Trophoblast cell (in vitro differentiated cells and primary cell): ENCODE data around the gene BEX5. TPM values are rescaled to one million over a fixed set of nuclear protein-coding genes. Genes with fewer than 3 reads are reported as not detected.

Source experiments
- DNase-seq, 2 donors: peaks; one replicate each; pipeline ENCODE4 v3.0.0-alpha.2; 2016
- H2AFZ ChIP-seq: 2 replicates; pipeline ENCODE4 v1.6.1; 2013; ENCODE audit warnings: low read length, moderate library complexity, mild to moderate bottlenecking; ENCODE audit not compliant: insufficient read depth, poor library complexity
- H2AK5ac ChIP-seq: 2 replicates; pipeline ENCODE4 v1.6.1; 2013; ENCODE audit warnings: mild to moderate bottlenecking, low read length
- H2BK120ac ChIP-seq: 2 replicates; pipeline ENCODE4 v1.6.1; 2013; ENCODE audit warnings: low read length, mild to moderate bottlenecking, moderate library complexity; ENCODE audit not compliant: insufficient read depth, poor library complexity
- H2BK12ac ChIP-seq: 2 replicates; pipeline ENCODE4 v1.6.1; 2013; ENCODE audit warnings: mild to moderate bottlenecking, low read length, moderate library complexity
- H2BK5ac ChIP-seq: 2 replicates; pipeline ENCODE4 v1.6.1; 2013; ENCODE audit warnings: low read length, low read depth, moderate library complexity, mild to moderate bottlenecking; ENCODE audit not compliant: poor library complexity
- H3K14ac ChIP-seq: 2 replicates; pipeline ENCODE4 v1.6.1; 2013; ENCODE audit warnings: mild to moderate bottlenecking, low read length
- H3K18ac ChIP-seq: 2 replicates; pipeline ENCODE4 v1.6.1; 2013; ENCODE audit warnings: mild to moderate bottlenecking, low read length
- H3K23ac ChIP-seq: 2 replicates; pipeline ENCODE4 v1.6.1; 2013; ENCODE audit warnings: low read length
- H3K27ac ChIP-seq: 2 replicates; pipeline ENCODE4 v1.5.1; 2013; ENCODE audit warnings: low read depth, mild to moderate bottlenecking, inconsistent platforms, low read length, moderate library complexity
- H3K27me3 ChIP-seq: 2 replicates; pipeline ENCODE4 v1.6.1; 2013; ENCODE audit warnings: inconsistent platforms, mild to moderate bottlenecking, low read length, moderate library complexity; ENCODE audit not compliant: insufficient read depth
- H3K36me3 ChIP-seq, 2 experiments: 1 replicate in 1 of 2; 2 replicates in 1 of 2; pipeline ENCODE4 v1.6.1; 2013; ENCODE audit warnings: low read length in 2 of 2, mild to moderate bottlenecking in 2 of 2, moderate library complexity in 1 of 2; ENCODE audit not compliant: insufficient read depth in 2 of 2, control insufficient read depth in 1 of 2
- H3K4ac ChIP-seq: 2 replicates; pipeline ENCODE4 v1.6.1; 2013; ENCODE audit warnings: low read depth, mild to moderate bottlenecking, low read length, moderate library complexity
- H3K4me1 ChIP-seq, 2 experiments: 1 replicate in 1 of 2; 2 replicates in 1 of 2; pipeline ENCODE4 v1.6.1; 2013; ENCODE audit warnings: low read length in 2 of 2, mild to moderate bottlenecking in 2 of 2, moderate library complexity in 1 of 2; ENCODE audit not compliant: insufficient read depth in 2 of 2, control insufficient read depth in 1 of 2
- H3K4me2 ChIP-seq: 2 replicates; pipeline ENCODE4 v1.6.1; 2013; ENCODE audit warnings: inconsistent platforms, mild to moderate bottlenecking, low read length, moderate library complexity
- H3K4me3 ChIP-seq: 2 replicates; pipeline ENCODE4 v1.5.1; 2013; ENCODE audit warnings: mild to moderate bottlenecking, low read depth, low read length, inconsistent platforms
- H3K79me1 ChIP-seq: one replicate; pipeline ENCODE4 v1.6.1; 2013; ENCODE audit warnings: low read length
- H3K79me2 ChIP-seq: 2 replicates; pipeline ENCODE4 v1.6.1; 2013; ENCODE audit warnings: low read length, mild to moderate bottlenecking; ENCODE audit not compliant: control insufficient read depth, insufficient read depth, poor library complexity
- H3K9ac ChIP-seq: 2 replicates; pipeline ENCODE4 v1.6.1; 2013; ENCODE audit warnings: mild to moderate bottlenecking, low read length
- H3K9me3 ChIP-seq: 2 replicates; pipeline ENCODE4 v1.6.1; 2013; ENCODE audit warnings: low read depth, mild to moderate bottlenecking, control low read depth, inconsistent platforms, low read length; ENCODE audit not compliant: insufficient read depth
- H4K12ac ChIP-seq: 2 replicates; pipeline ENCODE4 v1.6.1; 2013; ENCODE audit warnings: low read depth, mild to moderate bottlenecking, low read length, moderate library complexity
- H4K8ac ChIP-seq: 2 replicates; pipeline ENCODE4 v1.6.1; 2013; ENCODE audit warnings: low read depth, mild to moderate bottlenecking, low read length, moderate library complexity
- H4K91ac ChIP-seq: one replicate; pipeline ENCODE4 v1.6.1; 2013; ENCODE audit warnings: low read depth, mild to moderate bottlenecking, low read length, moderate library complexity
- WGBS: extraction: QIAGEN DNeasy Blood & Tissue Kit; methylation state at CpG from one replicate; pipeline ENCODE4 v1.1.7; 2013; ENCODE audit warnings: missing lambda C conversion rate; ENCODE audit not compliant: insufficient read length, insufficient coverage; ENCODE audit errors: extremely low coverage; 5-methylcytosine and 5-hydroxymethylcytosine counted together
- polyA plus RNA-seq: library from polyadenylated mRNA; stranded (reverse); fragments of 200-250 nt; gene quantifications from 2 replicates; pipeline ENCODE4 v1.2.3, GENCODE V29; 2013

Gene BEX5
- 0.14 and 0.29 TPM in 2 replicates for polyA plus RNA-seq

DNA sequence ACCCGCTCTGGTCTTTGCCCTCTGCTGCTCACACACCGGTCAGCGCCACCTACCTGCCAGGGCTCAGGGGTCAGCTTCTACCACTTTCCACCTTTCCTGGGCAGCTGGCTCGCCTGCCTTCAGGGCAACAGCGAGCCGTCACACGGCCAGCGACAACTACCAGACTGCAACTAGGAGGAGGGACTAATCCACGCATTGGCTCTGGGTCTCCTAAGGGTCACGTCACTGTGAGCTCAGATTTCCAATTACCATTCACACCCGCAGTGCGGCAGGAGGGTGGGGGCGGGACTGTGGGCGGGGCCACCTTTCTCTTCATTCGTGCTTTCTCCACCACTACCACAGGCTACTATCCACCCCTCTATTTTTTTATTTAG is at the start of gene BEX5:
TSS of gene BEX5 (minus strand) at position 172 of the 374 bp plus-strand sequence. CDS start 1,712 bp downstream, outside the sequence.
- H3K9ac ChIP-seq, result no peak within 1 kb of the TSS

DNA sequence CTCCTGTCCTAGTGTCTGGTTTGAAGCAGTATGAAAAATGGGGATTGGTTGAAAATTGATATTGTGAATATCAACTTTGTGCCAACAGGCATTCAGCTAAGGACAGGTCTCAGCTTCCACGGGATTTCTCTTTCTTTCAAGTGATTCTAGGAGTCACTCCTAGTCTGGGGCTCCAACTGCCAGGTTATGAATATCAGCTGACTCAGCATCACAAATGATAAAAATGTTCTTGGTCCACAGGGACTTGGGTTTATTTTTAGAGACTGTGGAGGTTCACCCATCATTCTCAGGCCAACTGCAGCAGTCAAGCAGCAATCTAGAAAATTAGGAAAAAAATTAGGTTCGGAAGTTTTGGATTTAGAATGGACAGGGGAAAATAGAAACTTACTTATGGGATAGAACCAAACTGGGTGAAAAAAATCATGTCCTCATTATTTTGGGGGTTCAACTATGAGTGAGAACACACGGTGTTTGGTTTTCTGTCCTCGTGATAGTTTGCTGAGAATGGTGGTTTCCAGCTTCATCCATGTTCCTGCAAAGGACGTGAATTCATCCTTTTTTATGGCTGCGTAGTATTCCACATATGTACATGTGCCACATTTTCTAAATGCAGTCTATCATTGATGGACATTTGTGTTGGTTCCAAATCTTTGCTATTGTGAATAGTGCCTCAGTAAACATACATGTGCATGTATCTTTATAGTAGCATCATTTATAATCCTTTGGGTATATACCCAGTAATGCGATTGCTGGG is 30.4 kb upstream of the BEX5 start:
- H2BK12ac ChIP-seq, result no peak overlapping the region
- H3K79me2 ChIP-seq, result no peaks in the 10 kb centered on the region
- H3K18ac ChIP-seq, result no peak overlapping the region
- no peak overlapping the region for H2BK5ac ChIP-seq
- H3K79me1 ChIP-seq, result no peaks in the 10 kb centered on the region
- H4K12ac ChIP-seq, result no peak overlapping the region
- H2AFZ ChIP-seq, result no peak overlapping the region
- peaks cover 2% of the 10 kb centered on the region for H3K9me3 ChIP-seq
- H3K9ac ChIP-seq, result no peak overlapping the region
- H3K27ac ChIP-seq, result no peak overlapping the region
- no peak overlapping the region for H2AK5ac ChIP-seq
- H3K4me3 ChIP-seq, result no peak overlapping the region
- no peak overlapping the region for H3K4me2 ChIP-seq
- no peak overlapping the region for H3K4ac ChIP-seq
- H4K91ac ChIP-seq, result no peak overlapping the region
- no peak overlapping the region for H3K14ac ChIP-seq
- WGBS, result no CpG with 5 or more reads among the region's 7 CpGs
- H3K23ac ChIP-seq, result no peak overlapping the region
- no peak for DNase-seq
- no peak overlapping the region for H2BK120ac ChIP-seq
- H3K4me1 ChIP-seq, result no peaks in the 10 kb centered on the region
- no peaks in the 10 kb centered on the region for H3K27me3 ChIP-seq
- H3K36me3 ChIP-seq, result no peaks in the 10 kb centered on the region
- H4K8ac ChIP-seq, result no peak overlapping the region

More for the DNA sequence above, at the start of gene BEX5:
- Histone ChIP-seq H3K4ac (no peak within 1 kb of the TSS), H3K4me3 (peak within 1 kb of the TSS; percentile 36), H3K27ac (no peak within 1 kb of the TSS), H3K23ac (no peak within 1 kb of the TSS), H3K4me2 (peak within 1 kb of the TSS; percentile 58), H4K8ac (no peak within 1 kb of the TSS), H3K79me2 (no peaks in the 10 kb centered on the region), H2BK120ac (no peak within 1 kb of the TSS), H4K12ac (no peak within 1 kb of the TSS), H3K18ac (no peak within 1 kb of the TSS), H4K91ac (no peak within 1 kb of the TSS), H3K79me1 (no peaks in the 10 kb centered on the region), H3K14ac (no peak within 1 kb of the TSS), H3K4me1 (peaks cover 7 to 8% of the 10 kb centered on the region in 2 experiments), H2AFZ (no peak within 1 kb of the TSS), H2BK12ac (no peak within 1 kb of the TSS), H3K36me3 (no peaks in the 10 kb centered on the region), H3K27me3 (no peaks in the 10 kb centered on the region), H2AK5ac (no peak within 1 kb of the TSS), H2BK5ac (no peak within 1 kb of the TSS), H3K9me3 (no peaks in the 10 kb centered on the region)
- WGBS, result no CpG with 5 or more reads among the region's 15 CpGs
- DNase-seq, result no peak

DNA sequence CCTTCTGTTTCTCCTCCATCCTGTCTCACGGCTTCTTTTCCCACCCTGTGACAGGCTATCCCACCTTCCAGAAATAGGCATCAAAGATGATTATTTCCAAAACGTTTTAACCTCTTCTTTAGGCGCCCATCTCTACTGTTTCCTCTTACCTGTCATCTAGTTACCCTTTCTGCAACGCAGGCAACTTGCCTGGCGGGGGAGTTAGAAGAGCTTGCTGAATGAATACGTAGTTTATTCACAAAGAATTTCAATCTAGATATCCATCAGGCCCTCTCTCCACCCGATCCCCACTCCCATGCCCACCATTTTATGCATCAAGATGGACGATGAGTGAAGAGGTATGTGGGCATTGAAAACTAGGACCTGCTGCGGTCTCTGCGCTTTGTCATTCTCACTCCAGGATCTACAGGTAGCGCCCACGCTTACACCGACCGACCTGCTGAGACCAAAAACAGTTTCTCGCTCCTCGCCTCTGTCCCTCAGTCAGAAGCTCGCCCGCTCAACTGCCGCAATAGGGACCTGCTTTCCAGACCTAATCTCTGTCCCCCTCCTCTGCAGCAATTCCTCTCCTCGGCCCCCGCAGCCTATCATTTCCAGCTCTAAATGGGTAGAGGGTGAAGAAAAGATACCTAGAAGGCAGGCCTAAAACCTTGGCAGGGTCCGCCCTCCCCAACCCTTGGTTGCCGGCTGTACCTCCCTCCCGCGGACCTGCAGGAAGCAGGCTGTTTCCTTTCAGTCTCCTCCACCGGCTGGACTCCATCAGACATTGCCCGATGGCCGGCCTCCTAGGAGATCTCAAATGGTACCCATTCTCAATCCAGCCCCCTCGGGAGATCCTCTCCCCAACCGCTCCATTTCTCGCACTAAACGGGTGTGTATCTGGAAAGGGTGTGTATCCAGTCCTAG is 624 bp downstream of the BEX5 start:
- Histone ChIP-seq H3K79me1 (no peaks in the 10 kb centered on the region), H3K27ac (no peak overlapping the region), H4K91ac (no peak overlapping the region), H3K9me3 (no peaks in the 10 kb centered on the region), H2AFZ (no peak overlapping the region), H4K12ac (no peak overlapping the region), H3K79me2 (no peaks in the 10 kb centered on the region), H3K18ac (no peak overlapping the region), H3K27me3 (no peaks in the 10 kb centered on the region), H3K14ac (no peak overlapping the region), H2AK5ac (no peak overlapping the region), H3K4me3 (peak overlapping the region; percentile 36), H3K4me2 (peak overlapping the region; percentile 58), H3K23ac (no peak overlapping the region), H2BK12ac (no peak overlapping the region), H3K4ac (no peak overlapping the region), H3K9ac (no peak overlapping the region), H3K36me3 (no peaks in the 10 kb centered on the region), H3K4me1 (peaks cover 7 to 8% of the 10 kb centered on the region in 2 experiments), H2BK120ac (no peak overlapping the region), H4K8ac (no peak overlapping the region), H2BK5ac (no peak overlapping the region)
- no CpG with 5 or more reads among the region's 32 CpGs for whole genome bisulfite sequencing
- no peak for DNase-seq

GRCh38 chrX:102154218-102154860 is 1.4 kb downstream of the BEX5 start:
- no peak for DNase-seq
- Histone ChIP-seq H3K9me3 (no peaks in the 10 kb centered on the region), H2BK120ac (no peak overlapping the region), H3K79me2 (no peaks in the 10 kb centered on the region), H3K27me3 (no peaks in the 10 kb centered on the region), H4K8ac (no peak overlapping the region), H2AFZ (no peak overlapping the region), H3K4me2 (no peak overlapping the region), H3K18ac (no peak overlapping the region), H3K4ac (no peak overlapping the region), H4K91ac (no peak overlapping the region), H3K27ac (no peak overlapping the region), H3K4me3 (no peak overlapping the region), H2AK5ac (no peak overlapping the region), H3K79me1 (no peaks in the 10 kb centered on the region), H3K23ac (no peak overlapping the region), H4K12ac (no peak overlapping the region), H2BK5ac (no peak overlapping the region), H3K9ac (no peak overlapping the region), H2BK12ac (no peak overlapping the region), H3K4me1 (peaks cover 7 to 8% of the 10 kb centered on the region in 2 experiments), H3K36me3 (no peaks in the 10 kb centered on the region), H3K14ac (no peak overlapping the region)
- WGBS, result no CpG with 5 or more reads among the region's 11 CpGs
